Activated T-cell treated with anti-CD3 and anti-CD28 coated beads, Interleukin-2, amount 50 U/mL, for 4 hours (primary cell): ENCODE data around the gene VTCN1. TPM values are rescaled to one million over a fixed set of nuclear protein-coding genes. Genes with fewer than 3 reads are reported as not detected.

Experiments used
- ATAC-seq, 2 donors: fragments of 200-7000 bp; cut with Tn5 transposase; one replicate each; pipeline ENCODE4 v1.10.0; 2021
- DNase-seq: peaks from one replicate; pipeline ENCODE4 v3.0.0-alpha.2; 2020
- H3K27me3 Mint-ChIP-seq: one replicate; pipeline ENCODE4 v1.8.0; 2021; ENCODE audit warnings: low read depth, mixed read lengths
- H3K36me3 Mint-ChIP-seq: one replicate; pipeline ENCODE4 v1.8.0; 2022; ENCODE audit warnings: mixed read lengths; ENCODE audit not compliant: insufficient read depth
- H3K4me1 Mint-ChIP-seq: one replicate; pipeline ENCODE4 v1.8.0; 2021; ENCODE audit warnings: low read depth, mixed read lengths
- H3K4me3 Mint-ChIP-seq: one replicate; pipeline ENCODE4 v1.8.0; 2021; ENCODE audit warnings: mild to moderate bottlenecking, moderate library complexity, mixed read lengths
- H3K9me3 Mint-ChIP-seq: one replicate; pipeline ENCODE4 v1.8.0; 2021; ENCODE audit warnings: mixed read lengths
- total RNA-seq, 3 donors: library from RNA; stranded (reverse); gene quantifications; one replicate each; pipeline ENCODE4 v1.2.1, GENCODE V29; 2021

The VTCN1 gene
- total RNA-seq, 3 donors from 2014 or later: not detected

GRCh38 chr1:117183112-117183511, 27.6 kb downstream of the VTCN1 start:
- Mint-ChIP-seq H3K27me3 (peaks cover 2% of the 10 kb centered on the region), H3K4me3 (no peak overlapping the region), H3K9me3 (no peaks in the 10 kb centered on the region), H3K4me1 (no peaks in the 10 kb centered on the region), H3K36me3 (no peaks in the 10 kb centered on the region)
- ATAC-seq: no peak
- no peak for DNase-seq

- Mint-ChIP-seq H3K9me3 (no peaks in the 10 kb centered on the region), H3K36me3 (no peaks in the 10 kb centered on the region), H3K4me3 (no peak overlapping the region), H3K4me1 (no peaks in the 10 kb centered on the region), H3K27me3 (no peaks in the 10 kb centered on the region)
- DNase-seq (no peak), ATAC-seq (no peak)
Measured at GRCh38 chr1:117182319-117182718, 28.4 kb downstream of the VTCN1 start.

- Mint-ChIP-seq H3K36me3 (no peaks in the 10 kb centered on the region), H3K9me3 (no peaks in the 10 kb centered on the region), H3K4me1 (no peaks in the 10 kb centered on the region), H3K4me3 (no peak overlapping the region), H3K27me3 (no peaks in the 10 kb centered on the region)
- ATAC-seq (no peak), DNase-seq (no peak)
Measured at GRCh38 chr1:117181630-117182041, 29.1 kb downstream of the VTCN1 start.

- ATAC-seq (no peak), DNase-seq (no peak)
- Mint-ChIP-seq H3K4me3 (no peak overlapping the region), H3K36me3 (no peaks in the 10 kb centered on the region), H3K4me1 (no peaks in the 10 kb centered on the region), H3K27me3 (no peaks in the 10 kb centered on the region), H3K9me3 (no peaks in the 10 kb centered on the region)
Measured at GRCh38 chr1:117180147-117180967, 30.4 kb downstream of the VTCN1 start.

GRCh38 chr1:117179471-117179870, 31.3 kb downstream of the VTCN1 start:
- Mint-ChIP-seq H3K4me3 (no peak overlapping the region), H3K27me3 (no peaks in the 10 kb centered on the region), H3K4me1 (no peaks in the 10 kb centered on the region), H3K9me3 (no peaks in the 10 kb centered on the region), H3K36me3 (no peaks in the 10 kb centered on the region)
- DNase-seq: no peak
- ATAC-seq: no peak

GRCh38 chr1:117178756-117179155, 32.0 kb downstream of the VTCN1 start:
- DNase-seq (no peak), ATAC-seq (no peak)
- no peaks in the 10 kb centered on the region for H3K4me1 Mint-ChIP-seq
- H3K4me3 Mint-ChIP-seq: no peak overlapping the region
- no peaks in the 10 kb centered on the region for H3K36me3 Mint-ChIP-seq
- no peaks in the 10 kb centered on the region for H3K27me3 Mint-ChIP-seq
- no peaks in the 10 kb centered on the region for H3K9me3 Mint-ChIP-seq

- no peaks in the 10 kb centered on the region for H3K36me3 Mint-ChIP-seq
- H3K27me3 Mint-ChIP-seq: no peaks in the 10 kb centered on the region
- ATAC-seq (no peak), DNase-seq (no peak)
- no peaks in the 10 kb centered on the region for H3K9me3 Mint-ChIP-seq
- H3K4me1 Mint-ChIP-seq: no peaks in the 10 kb centered on the region
- no peak overlapping the region for H3K4me3 Mint-ChIP-seq
Measured at GRCh38 chr1:117177376-117177775, 33.4 kb downstream of the VTCN1 start.

GRCh38 chr1:117176579-117176978, 34.1 kb downstream of the VTCN1 start:
- DNase-seq: no peak
- Mint-ChIP-seq H3K4me1 (no peaks in the 10 kb centered on the region), H3K36me3 (no peaks in the 10 kb centered on the region), H3K27me3 (no peaks in the 10 kb centered on the region), H3K4me3 (no peak overlapping the region), H3K9me3 (no peaks in the 10 kb centered on the region)
- ATAC-seq: no peak

GRCh38 chr1:117174851-117175250, 35.9 kb downstream of the VTCN1 start:
- ATAC-seq (no peak), DNase-seq (no peak)
- Mint-ChIP-seq H3K9me3 (no peaks in the 10 kb centered on the region), H3K4me3 (no peak overlapping the region), H3K4me1 (no peaks in the 10 kb centered on the region), H3K27me3 (peaks cover 3% of the 10 kb centered on the region), H3K36me3 (no peaks in the 10 kb centered on the region)

- Mint-ChIP-seq H3K36me3 (no peaks in the 10 kb centered on the region), H3K4me3 (no peak overlapping the region), H3K9me3 (no peaks in the 10 kb centered on the region)
Measured at GRCh38 chr1:117173691-117174090, 37.0 kb downstream of the VTCN1 start.

GRCh38 chr1:117173006-117173405, 37.7 kb downstream of the VTCN1 start:
- Mint-ChIP-seq H3K4me1 (no peaks in the 10 kb centered on the region), H3K4me3 (no peak overlapping the region), H3K36me3 (no peaks in the 10 kb centered on the region), H3K9me3 (no peaks in the 10 kb centered on the region), H3K27me3 (peaks cover 3% of the 10 kb centered on the region)
- ATAC-seq (no peak), DNase-seq (no peak)

More at GRCh38 chr1:117173691-117174090, 37.0 kb downstream of the VTCN1 start:
- no peak for DNase-seq
- ATAC-seq: no peak
- Mint-ChIP-seq H3K27me3 (peaks cover 3% of the 10 kb centered on the region), H3K4me1 (no peaks in the 10 kb centered on the region)

- no peaks in the 10 kb centered on the region for H3K36me3 Mint-ChIP-seq
- peaks cover 3% of the 10 kb centered on the region for H3K27me3 Mint-ChIP-seq
- no peaks in the 10 kb centered on the region for H3K4me1 Mint-ChIP-seq
- DNase-seq (no peak), ATAC-seq (no peak)
- H3K9me3 Mint-ChIP-seq: no peaks in the 10 kb centered on the region
- no peak overlapping the region for H3K4me3 Mint-ChIP-seq
Measured at GRCh38 chr1:117171900-117172511, 38.7 kb downstream of the VTCN1 start.

- no peak for DNase-seq
- Mint-ChIP-seq H3K9me3 (no peaks in the 10 kb centered on the region), H3K4me3 (no peak overlapping the region), H3K36me3 (no peaks in the 10 kb centered on the region), H3K4me1 (no peaks in the 10 kb centered on the region), H3K27me3 (peaks cover 5% of the 10 kb centered on the region)
- ATAC-seq: no peak
Measured at GRCh38 chr1:117169871-117170596, 40.7 kb downstream of the VTCN1 start.

GRCh38 chr1:117167402-117167801, 43.3 kb downstream of the VTCN1 start:
- Mint-ChIP-seq H3K36me3 (no peaks in the 10 kb centered on the region), H3K27me3 (peaks cover 10% of the 10 kb centered on the region), H3K9me3 (no peaks in the 10 kb centered on the region), H3K4me3 (no peak overlapping the region), H3K4me1 (no peaks in the 10 kb centered on the region)
- ATAC-seq: no peak
- DNase-seq: no peak
